VCaP (cell line): Measurements from ENCODE around the gene RBM28.

Experiments used
- H3K27ac ChIP-seq: fragments of 450-650 bp; 2 replicates; pipeline ENCODE4 v1.5.1; 2017
- TF ChIP-seq, protein P1 (sequence below): fragments of 450-650 bp; conservative IDR thresholded peaks from 2 replicates; pipeline ENCODE4 v1.5.1; 2017; ENCODE audit warnings: mild to moderate bottlenecking, moderate library complexity

The RBM28 gene, protein sequence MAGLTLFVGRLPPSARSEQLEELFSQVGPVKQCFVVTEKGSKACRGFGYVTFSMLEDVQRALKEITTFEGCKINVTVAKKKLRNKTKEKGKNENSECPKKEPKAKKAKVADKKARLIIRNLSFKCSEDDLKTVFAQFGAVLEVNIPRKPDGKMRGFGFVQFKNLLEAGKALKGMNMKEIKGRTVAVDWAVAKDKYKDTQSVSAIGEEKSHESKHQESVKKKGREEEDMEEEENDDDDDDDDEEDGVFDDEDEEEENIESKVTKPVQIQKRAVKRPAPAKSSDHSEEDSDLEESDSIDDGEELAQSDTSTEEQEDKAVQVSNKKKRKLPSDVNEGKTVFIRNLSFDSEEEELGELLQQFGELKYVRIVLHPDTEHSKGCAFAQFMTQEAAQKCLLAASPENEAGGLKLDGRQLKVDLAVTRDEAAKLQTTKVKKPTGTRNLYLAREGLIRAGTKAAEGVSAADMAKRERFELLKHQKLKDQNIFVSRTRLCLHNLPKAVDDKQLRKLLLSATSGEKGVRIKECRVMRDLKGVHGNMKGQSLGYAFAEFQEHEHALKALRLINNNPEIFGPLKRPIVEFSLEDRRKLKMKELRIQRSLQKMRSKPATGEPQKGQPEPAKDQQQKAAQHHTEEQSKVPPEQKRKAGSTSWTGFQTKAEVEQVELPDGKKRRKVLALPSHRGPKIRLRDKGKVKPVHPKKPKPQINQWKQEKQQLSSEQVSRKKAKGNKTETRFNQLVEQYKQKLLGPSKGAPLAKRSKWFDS

GRCh38 chr7:128343554-128344430, at the start of gene RBM28:
TSS of gene RBM28 (minus strand) at chr7:128343908. CDS start at chr7:128343793, 115 bp downstream.
- TF ChIP-seq, protein P1, sequence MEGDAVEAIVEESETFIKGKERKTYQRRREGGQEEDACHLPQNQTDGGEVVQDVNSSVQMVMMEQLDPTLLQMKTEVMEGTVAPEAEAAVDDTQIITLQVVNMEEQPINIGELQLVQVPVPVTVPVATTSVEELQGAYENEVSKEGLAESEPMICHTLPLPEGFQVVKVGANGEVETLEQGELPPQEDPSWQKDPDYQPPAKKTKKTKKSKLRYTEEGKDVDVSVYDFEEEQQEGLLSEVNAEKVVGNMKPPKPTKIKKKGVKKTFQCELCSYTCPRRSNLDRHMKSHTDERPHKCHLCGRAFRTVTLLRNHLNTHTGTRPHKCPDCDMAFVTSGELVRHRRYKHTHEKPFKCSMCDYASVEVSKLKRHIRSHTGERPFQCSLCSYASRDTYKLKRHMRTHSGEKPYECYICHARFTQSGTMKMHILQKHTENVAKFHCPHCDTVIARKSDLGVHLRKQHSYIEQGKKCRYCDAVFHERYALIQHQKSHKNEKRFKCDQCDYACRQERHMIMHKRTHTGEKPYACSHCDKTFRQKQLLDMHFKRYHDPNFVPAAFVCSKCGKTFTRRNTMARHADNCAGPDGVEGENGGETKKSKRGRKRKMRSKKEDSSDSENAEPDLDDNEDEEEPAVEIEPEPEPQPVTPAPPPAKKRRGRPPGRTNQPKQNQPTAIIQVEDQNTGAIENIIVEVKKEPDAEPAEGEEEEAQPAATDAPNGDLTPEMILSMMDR: no peak
- H3K27ac ChIP-seq: peak within 1 kb of the TSS; percentile 87

DNA sequence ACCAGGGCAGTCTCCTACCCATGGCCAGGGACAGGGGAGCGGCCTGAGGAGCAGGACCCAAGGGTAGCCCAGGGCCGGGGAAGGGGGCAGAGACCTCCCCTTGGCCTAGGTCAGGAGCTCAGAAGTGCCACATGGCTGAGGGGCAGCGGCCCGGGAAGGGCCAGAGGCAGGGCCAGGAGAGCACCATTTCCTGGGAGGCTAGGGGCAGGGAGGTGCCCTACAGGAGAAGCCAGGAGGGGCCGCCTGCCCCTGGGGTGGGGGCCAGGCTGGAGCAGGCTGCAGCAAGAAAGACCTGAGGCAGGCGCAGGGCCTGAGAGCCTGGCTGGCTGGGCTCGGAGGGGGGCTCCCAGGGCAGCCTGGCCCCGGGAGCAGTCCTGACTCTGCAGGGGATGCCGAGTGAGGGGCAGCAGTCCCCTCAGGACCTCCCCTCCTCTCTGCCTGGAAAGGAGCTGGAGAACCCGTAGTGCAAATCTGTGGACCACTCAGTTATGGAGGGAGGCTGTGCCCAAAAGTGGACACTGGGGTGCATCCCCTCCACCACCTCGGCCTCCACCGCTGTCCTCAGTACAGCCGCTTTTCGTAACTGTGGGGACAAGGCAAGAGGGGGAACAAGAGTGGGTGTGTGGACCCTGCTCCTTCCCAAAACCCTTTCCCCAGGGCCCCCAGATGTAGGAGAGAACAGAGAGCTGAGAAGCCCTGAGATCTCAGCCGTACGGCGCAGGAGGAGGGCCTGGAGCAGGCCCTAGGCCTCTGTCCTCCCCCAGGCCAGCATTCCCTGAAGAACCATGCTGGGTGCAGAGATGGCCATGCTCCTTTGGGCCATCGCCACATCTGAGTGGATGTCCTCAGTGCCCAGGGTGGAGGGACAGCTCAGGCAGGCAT, 49.0 kb upstream of the RBM28 start:
- no peak overlapping the region for H3K27ac ChIP-seq
- TF ChIP-seq, protein P1: no peak

DNA sequence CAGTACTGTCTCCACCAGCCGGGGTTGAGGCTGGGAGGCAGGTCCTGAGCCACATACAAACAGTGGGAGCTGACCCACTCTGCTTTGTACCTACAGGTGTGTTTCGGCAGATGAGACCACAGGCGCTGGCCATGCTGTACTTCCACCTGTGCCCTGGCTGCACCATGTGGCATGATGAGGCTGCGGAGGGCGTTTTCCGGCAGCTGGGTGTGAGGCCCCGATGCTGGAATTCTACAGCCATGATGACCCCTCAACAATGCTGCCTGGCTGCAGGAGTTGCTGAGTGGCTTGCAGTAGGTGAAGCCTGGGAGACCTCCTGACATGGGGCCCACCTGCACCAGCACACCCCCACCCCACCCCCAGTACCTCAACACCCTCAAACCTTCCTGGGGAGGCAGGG, 48.1 kb upstream of the RBM28 start:
- no peak overlapping the region for H3K27ac ChIP-seq
- TF ChIP-seq, protein P1: no peak

- H3K27ac ChIP-seq: no peak overlapping the region
- TF ChIP-seq, protein P1: no peak
Measured at GRCh38 chr7:128390871-128391565, 47.3 kb upstream of the RBM28 start.

- TF ChIP-seq, protein P1: no peak
- H3K27ac ChIP-seq: no peak overlapping the region
Measured at GRCh38 chr7:128389618-128390329, 46.1 kb upstream of the RBM28 start.

DNA sequence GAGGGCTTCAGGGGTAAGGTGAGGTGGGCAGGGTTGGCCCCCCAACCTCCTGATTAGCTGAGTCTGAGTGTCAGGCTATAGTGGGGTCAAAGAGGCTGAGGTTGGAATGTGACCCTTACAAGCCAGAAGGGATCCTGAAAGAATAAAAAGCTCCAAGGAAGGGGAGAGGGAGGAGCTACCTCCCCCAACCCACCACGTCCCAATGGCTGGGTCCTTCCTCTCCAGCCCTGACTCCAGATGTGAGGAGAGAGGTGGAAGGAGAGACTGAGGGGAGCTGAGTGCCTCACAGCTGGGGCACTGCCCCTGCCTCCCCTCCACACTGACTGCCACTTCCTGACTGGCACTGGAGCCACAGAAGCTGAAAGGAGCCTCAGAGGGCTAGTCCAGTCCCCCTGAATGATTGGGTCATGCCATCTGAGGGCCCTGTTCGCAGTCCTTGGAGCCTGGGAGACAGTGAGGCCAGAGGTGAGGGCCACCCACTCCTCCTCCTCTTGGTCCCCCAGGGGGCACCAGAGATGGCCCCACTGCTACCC, 45.4 kb upstream of the RBM28 start:
- TF ChIP-seq, protein P1: no peak

More for the DNA sequence above, 45.4 kb upstream of the RBM28 start:
- H3K27ac ChIP-seq: no peak overlapping the region
